Lower lobe of right lung (tissue), 2 donors: Measurements from ENCODE around the gene ENDOV. TPM values are rescaled to one million over a fixed set of nuclear protein-coding genes. Genes with fewer than 3 reads are reported as not detected.
A peak's percentile ranks its signal among the peaks of the same experiment; 100 is the strongest.
"Not testable (repeated sequence)": the region's sequence is repeated elsewhere in the genome, so short reads cannot be mapped to it uniquely, and the experiment has no call there.

ENCODE experiments used
- ATAC-seq, 2 donors: fragments of 200-7000 bp; cut with Tn5 transposase; one replicate each; pipeline ENCODE4 v1.9.1; 2020 to 2022; ENCODE audit warnings: mild to moderate bottlenecking in 2 of 2, moderate library complexity in 2 of 2
- DNase-seq: peaks from one replicate; pipeline ENCODE4 v3.0.0-alpha.2; 2020
- H3K27ac ChIP-seq: fragments of 200-600 bp; one replicate; pipeline ENCODE4 v1.8.0; 2022
- H3K27me3 ChIP-seq: fragments of 200-600 bp; one replicate; pipeline ENCODE4 v1.8.0; 2022; ENCODE audit warnings: low read depth
- H3K36me3 ChIP-seq: fragments of 200-600 bp; one replicate; pipeline ENCODE4 v1.8.0; 2022; ENCODE audit warnings: mild to moderate bottlenecking
- H3K4me1 ChIP-seq: fragments of 200-600 bp; one replicate; pipeline ENCODE4 v1.8.0; 2022
- H3K4me3 ChIP-seq: fragments of 200-600 bp; one replicate; pipeline ENCODE4 v1.8.0; 2022; ENCODE audit warnings: mild to moderate bottlenecking
- H3K9me3 ChIP-seq: fragments of 200-600 bp; one replicate; pipeline ENCODE4 v1.8.0; 2022
- intact Hi-C: fragments of 100-400 bp; cut with DNase I; formaldehyde crosslinking; loops from one replicate; pipeline ENCODE4 v1.11.0; 2022
- total RNA-seq: library from RNA; stranded (reverse); fragmentation: NEBNext Ultra II Directional; extraction: Animal tissue kit (Norgen Biotek cat#: 25700); gene quantifications from one replicate; pipeline ENCODE4 v1.2.1, GENCODE V29; 2021
- TF ChIP-seq, protein P1 (sequence below): fragments of 200-600 bp; IDR thresholded peaks from one replicate; pipeline ENCODE4 v1.8.0; 2022; ENCODE audit warnings: antibody characterized with exemption, mild to moderate bottlenecking
- donor health status: DM: no; HTN: yes; CAD: no; lungs with severe emphysema.

Gene ENDOV
- total RNA-seq, 1 donor from 2014 or later: 23.4 TPM

DNA sequence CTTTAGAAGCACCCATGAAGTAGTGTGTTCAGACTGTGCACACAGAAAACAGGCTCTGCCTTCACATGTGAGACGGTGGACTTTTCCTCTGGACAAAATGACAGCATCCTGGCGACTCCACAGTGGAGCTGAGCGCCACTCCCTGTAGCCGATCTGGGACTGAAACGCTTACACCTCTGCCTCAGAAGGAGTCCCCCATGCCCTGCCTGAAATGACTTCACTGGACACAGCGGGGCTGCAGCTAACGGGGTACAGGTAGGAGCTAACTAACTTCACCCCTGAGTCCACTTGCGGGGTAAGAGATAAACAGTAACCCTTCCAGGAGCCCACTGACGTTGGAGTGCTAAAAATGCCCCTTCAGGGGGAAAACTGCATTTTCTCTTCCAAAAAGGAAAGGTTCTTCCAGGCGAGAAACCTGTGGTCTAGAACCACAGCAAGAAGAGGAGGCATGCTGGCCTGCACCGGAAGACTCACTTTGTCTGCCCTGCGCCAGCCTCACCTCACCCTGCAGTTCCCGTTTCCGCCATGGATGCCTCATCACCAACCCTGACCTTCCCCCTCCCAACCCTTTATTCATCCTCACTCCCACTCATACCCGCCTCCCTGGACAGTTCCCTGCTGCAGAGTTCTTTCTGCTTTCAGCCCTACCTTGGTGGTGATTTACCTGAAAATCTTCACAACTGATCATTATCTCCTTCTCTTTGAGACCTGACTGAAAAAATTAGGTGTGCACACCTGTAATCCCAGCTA is 19.4 kb upstream of the ENDOV start:
- Histone ChIP-seq H3K4me3 (no peak overlapping the region), H3K27ac (peak overlapping the region; percentile 8), H3K27me3 (no peaks in the 10 kb centered on the region), H3K36me3 (peaks cover 51% of the 10 kb centered on the region), H3K9me3 (no peaks in the 10 kb centered on the region), H3K4me1 (peaks cover 12% of the 10 kb centered on the region)
- no peak for DNase-seq
- ATAC-seq: peak in 1 of 2 donors; percentile 49
- TF ChIP-seq, protein P1, sequence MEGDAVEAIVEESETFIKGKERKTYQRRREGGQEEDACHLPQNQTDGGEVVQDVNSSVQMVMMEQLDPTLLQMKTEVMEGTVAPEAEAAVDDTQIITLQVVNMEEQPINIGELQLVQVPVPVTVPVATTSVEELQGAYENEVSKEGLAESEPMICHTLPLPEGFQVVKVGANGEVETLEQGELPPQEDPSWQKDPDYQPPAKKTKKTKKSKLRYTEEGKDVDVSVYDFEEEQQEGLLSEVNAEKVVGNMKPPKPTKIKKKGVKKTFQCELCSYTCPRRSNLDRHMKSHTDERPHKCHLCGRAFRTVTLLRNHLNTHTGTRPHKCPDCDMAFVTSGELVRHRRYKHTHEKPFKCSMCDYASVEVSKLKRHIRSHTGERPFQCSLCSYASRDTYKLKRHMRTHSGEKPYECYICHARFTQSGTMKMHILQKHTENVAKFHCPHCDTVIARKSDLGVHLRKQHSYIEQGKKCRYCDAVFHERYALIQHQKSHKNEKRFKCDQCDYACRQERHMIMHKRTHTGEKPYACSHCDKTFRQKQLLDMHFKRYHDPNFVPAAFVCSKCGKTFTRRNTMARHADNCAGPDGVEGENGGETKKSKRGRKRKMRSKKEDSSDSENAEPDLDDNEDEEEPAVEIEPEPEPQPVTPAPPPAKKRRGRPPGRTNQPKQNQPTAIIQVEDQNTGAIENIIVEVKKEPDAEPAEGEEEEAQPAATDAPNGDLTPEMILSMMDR: no peak
- intact Hi-C loops: no loop called here

DNA sequence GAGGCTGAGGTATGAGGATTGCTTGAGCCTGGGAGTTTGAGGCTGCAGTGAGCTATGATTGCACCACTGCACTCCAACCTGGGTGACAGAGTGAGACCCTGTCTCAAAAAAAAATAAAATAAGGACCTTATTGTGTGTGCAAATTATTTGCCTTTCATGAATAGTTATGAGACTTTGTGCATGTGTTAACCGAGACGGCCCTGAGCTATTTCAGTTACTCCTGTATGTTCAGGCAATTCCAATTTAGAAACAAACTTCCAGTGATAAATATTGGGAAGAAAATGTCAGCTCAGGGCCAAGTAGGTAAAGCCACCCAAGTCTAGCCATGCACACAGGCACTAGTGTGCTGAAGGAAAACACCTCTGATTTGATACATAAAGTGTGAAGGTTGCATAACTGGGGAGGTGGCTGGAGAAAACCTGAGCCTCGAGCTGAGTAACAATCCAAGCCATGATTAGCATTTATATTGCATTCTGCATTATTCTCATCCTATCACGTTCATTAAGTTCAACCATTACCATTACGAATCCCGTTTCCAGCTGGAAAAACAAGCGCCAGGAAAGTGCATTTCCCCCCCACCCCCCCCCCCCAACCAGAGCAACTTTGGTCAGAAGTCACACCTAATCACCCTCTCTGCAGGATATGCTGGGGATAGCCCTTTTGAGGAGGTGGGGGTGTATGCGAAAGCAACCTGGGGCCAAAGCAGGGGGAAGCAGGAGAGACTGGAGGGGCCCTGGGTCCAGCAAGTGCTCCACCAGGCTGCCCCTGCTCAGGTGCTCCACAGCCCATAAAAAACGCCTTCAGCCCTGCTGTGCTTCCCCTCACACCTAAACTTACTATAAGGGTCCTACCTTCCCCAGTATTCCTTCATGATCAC is 18.6 kb upstream of the ENDOV start:
- Histone ChIP-seq H3K4me1 (peaks cover 12% of the 10 kb centered on the region), H3K9me3 (no peaks in the 10 kb centered on the region), H3K4me3 (no peak overlapping the region), H3K27ac (no peak overlapping the region), H3K27me3 (no peaks in the 10 kb centered on the region), H3K36me3 (peaks cover 43% of the 10 kb centered on the region)
- no peak for DNase-seq
- intact Hi-C loops: no loop called here
- TF ChIP-seq, protein P1: no peak
- ATAC-seq: peak; percentile 31 to 43

DNA sequence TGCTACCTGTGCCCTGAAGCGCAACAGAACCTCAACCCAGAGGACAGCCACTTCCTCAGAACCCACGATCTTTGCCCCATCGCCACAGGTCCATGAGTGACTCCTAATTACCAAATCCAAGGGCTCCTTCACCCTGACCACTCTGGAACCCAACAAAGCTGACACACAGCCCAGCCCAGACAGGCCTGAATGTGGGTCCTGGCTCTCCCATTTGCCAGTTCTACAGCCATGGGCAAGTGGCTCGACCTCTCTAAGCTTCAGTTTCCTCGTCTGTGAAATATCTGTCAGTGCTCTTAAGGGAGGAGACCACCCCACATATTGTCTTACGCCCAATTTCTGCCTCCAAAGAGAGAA is 18.0 kb upstream of the ENDOV start:
- Histone ChIP-seq H3K4me3 (no peak overlapping the region), H3K4me1 (peaks cover 12% of the 10 kb centered on the region), H3K27ac (no peak overlapping the region), H3K9me3 (no peaks in the 10 kb centered on the region), H3K27me3 (no peaks in the 10 kb centered on the region), H3K36me3 (peaks cover 37% of the 10 kb centered on the region)
- TF ChIP-seq, protein P1: no peak
- peak in 1 of 2 donors; percentile 46 for ATAC-seq
- intact Hi-C loops: no loop called here
- DNase-seq: no peak

DNA sequence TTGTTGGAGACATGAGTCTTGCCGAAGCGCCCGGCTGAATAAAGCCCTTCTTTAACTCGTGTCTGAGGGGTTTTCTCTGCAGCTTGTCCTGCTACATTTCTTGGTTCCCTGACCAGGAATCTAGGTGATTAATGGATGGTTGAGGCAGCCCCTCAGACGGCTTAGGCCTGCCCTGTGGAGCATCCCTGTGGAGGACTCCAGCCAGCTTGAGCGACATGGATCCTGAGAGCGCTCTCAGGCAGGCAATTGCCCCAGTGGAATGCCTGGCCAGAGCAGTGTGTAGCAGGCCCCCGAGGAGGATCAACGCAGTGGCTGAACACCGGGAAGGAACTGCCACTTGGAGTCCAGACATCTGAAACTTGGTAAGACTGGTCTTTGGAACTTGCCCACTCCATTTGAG is 17.3 kb upstream of the ENDOV start:
- ATAC-seq: no peak
- TF ChIP-seq, protein P1: no peak

DNA sequence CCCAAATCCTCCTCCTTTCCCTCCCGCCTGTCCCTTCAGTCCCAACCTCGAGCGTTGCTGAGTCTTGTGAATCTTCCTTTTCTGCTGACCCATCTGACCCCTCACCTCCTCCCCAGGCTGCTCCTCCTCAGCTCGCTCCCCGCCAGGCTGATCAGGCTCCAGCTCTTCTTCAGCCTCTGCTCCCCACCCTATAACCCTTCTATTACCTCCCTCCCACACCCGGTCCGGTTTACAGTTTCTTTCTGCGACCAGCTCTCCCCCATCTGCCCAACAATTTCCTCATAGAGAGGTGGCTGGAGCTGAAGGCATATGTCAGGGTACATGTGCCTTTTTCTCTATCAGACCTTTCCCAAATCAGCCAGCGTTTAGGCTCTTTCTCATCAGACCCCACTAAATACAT is 13.9 kb upstream of the ENDOV start:
- H3K4me3 ChIP-seq, intact Hi-C loops, H3K9me3 ChIP-seq, DNase-seq, H3K27ac ChIP-seq, H3K4me1 ChIP-seq, H3K27me3 ChIP-seq, H3K36me3 ChIP-seq, ATAC-seq: not testable (repeated sequence)

More for the DNA sequence above, 17.3 kb upstream of the ENDOV start:
- intact Hi-C loops: no loop called here
- peaks cover 30% of the 10 kb centered on the region for H3K36me3 ChIP-seq
- no peaks in the 10 kb centered on the region for H3K27me3 ChIP-seq
- H3K4me3 ChIP-seq: no peak overlapping the region
- no peaks in the 10 kb centered on the region for H3K9me3 ChIP-seq
- H3K4me1 ChIP-seq: peaks cover 12% of the 10 kb centered on the region
- no peak overlapping the region for H3K27ac ChIP-seq
- DNase-seq: no peak

DNA sequence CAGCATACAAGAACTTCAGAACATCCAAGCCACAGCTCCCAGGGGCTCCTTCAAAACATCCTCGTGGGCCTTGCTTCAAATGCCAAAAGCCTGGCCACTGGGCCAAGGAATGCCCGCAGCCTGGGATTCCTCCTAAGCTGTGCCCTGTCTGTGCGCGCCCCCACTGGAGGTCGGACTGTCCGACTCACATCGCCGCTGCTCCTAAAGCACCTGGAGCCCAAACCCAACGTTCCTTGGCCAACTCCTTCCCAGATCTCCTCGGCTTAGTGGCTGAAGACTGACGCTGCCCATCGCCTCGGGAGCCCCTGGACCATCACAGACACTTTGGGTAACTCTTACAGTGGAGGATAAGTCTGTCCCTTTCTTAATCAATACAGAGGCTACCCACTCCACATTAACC is 12.9 kb upstream of the ENDOV start:
- H3K9me3 ChIP-seq, H3K4me3 ChIP-seq, ATAC-seq, intact Hi-C loops, H3K4me1 ChIP-seq, H3K36me3 ChIP-seq, DNase-seq, H3K27ac ChIP-seq, H3K27me3 ChIP-seq: not testable (repeated sequence)
